ENCODE results near the gene PBX1. TPM values are rescaled to one million over a fixed set of nuclear protein-coding genes. Genes with fewer than 3 reads are reported as not detected.

The PBX1 gene
- total and polyA plus RNA-seq, 10 of the 15 experiments (the other 5 are each of a cell fraction or from before 2014, with no cell fraction given), result 0.05 to 0.28 (median 0.11) TPM; not detected in 5

- TF ChIP-seq ZBTB4 (CRISPR knock-in tag; IDR thresholded peaks at IDR 0.05), result no peak
- TF ChIP-seq IRF3 (IDR thresholded peaks at IDR 0.05), result no peak
- no peak for TF ChIP-seq FOXK2 (IDR thresholded peaks at IDR 0.05)
- no peak for TF ChIP-seq ATF7 (IDR thresholded peaks at IDR 0.05; ENCODE audit: low read depth)
- no peak for TF ChIP-seq ZNF24 (IDR thresholded peaks at IDR 0.05)
- TF ChIP-seq NBN (IDR thresholded peaks at IDR 0.05), result no peak
- TF ChIP-seq ZBED1 (IDR thresholded peaks at IDR 0.05; ENCODE audit: borderline replicate concordance), result no peak
Observed at GRCh38 chr1:164562947-164563520, 4.0 kb downstream of the PBX1 start (continued).

- no peak overlapping the region for H2AFZ ChIP-seq (ENCODE audit: control insufficient read depth, low read depth, low read length)
- intact Hi-C loops (cut with micrococcal nuclease; ENCODE audit: unreplicated experiment), result no loop called here
- ChIA-PET CTCF (no interaction called here), RAD21 (ENCODE audit: unreplicated experiment) (no interaction called here), POLR2A (no interaction called here), SMC1A (ENCODE audit: uncharacterized antibody, unreplicated experiment) (interaction anchor here (0.6 to 1.2 kb wide), 2 partner anchors 11 to 729 kb away, joined by 3 read pairs; no protein-coding TSS in a partner anchor)
- H3K36me3 ChIP-seq (ENCODE audit: control insufficient read depth in 2 of 2, insufficient read depth in 2 of 2, low read length in 1 of 2), result no peaks in the 10 kb centered on the region
- no peak overlapping the region for H3K9ac ChIP-seq (ENCODE audit: control insufficient read depth, insufficient read depth, low read length)
- no TSS peak for BruUV-seq (replicated peaks)
- no peaks in the 10 kb centered on the region for H4K20me1 ChIP-seq (ENCODE audit: control insufficient read depth, insufficient read depth)
- no peak overlapping the region for H3K4me2 ChIP-seq (ENCODE audit: control insufficient read depth, insufficient read depth)
- H3K79me2 ChIP-seq (ENCODE audit: control insufficient read depth, insufficient read depth, low read length), result no peaks in the 10 kb centered on the region
- peaks cover 0 to 3% of the 10 kb centered on the region in 2 experiments; a peak in 2 of 4 replicates for H3K27me3 ChIP-seq (replicated peaks in 1 of 2; ENCODE audit: control insufficient read depth in 2 of 2, insufficient read depth in 2 of 2, low read length in 1 of 2)
- WGBS (ENCODE audit: insufficient coverage, insufficient replicate concordance, low lambda C conversion rate, missing lambda C conversion rate), result 33% methylated on average over 10 of the region's 10 CpGs
- no peak overlapping the region for H3K4me3 ChIP-seq
- H3K9me3 ChIP-seq (replicated peaks; ENCODE audit: control insufficient read depth, insufficient read depth, low read length), result no peaks in the 10 kb centered on the region
- ATAC-seq (no peak), DNase-seq (ENCODE audit: low read depth, low spot score) (no peak), FAIRE-seq (no peak)
- in situ Hi-C loops (cut with MboI), result no loop called here
- H3K27ac ChIP-seq (ENCODE audit: control insufficient read depth, insufficient read depth), result no peak overlapping the region
- no peaks in the 10 kb centered on the region for H3K4me1 ChIP-seq (ENCODE audit: control insufficient read depth, insufficient read depth, low read length)
- TF ChIP-seq MLLT1 (IDR thresholded peaks at IDR 0.05) (no peak), IKZF2 (IDR thresholded peaks at IDR 0.05) (no peak), BCL3 (IDR thresholded peaks at IDR 0.05; ENCODE audit: borderline replicate concordance, insufficient read depth, low read depth, low read length, poor library complexity, severe bottlenecking) (no peak), TAF1 (IDR thresholded peaks at IDR 0.05; ENCODE audit: borderline replicate concordance, low read depth, low read length) (no peak), MAX (IDR thresholded peaks at IDR 0.05; ENCODE audit: low read depth, low read length) (no peak), PBX3 (IDR thresholded peaks at IDR 0.05; ENCODE audit: insufficient replicate concordance, low read depth, low read length) (no peak)
Observed at GRCh38 chr1:164563721-164564360, 4.9 kb downstream of the PBX1 start.
